UCSD-AML1 (cell line): Measurements from ENCODE around the gene AP3M1.

Experiments used
- DNase-seq: peaks from one replicate; lab custom pipeline; 2025; ENCODE audit not compliant: unreplicated experiment; lab: John Stamatoyannopoulos, UW

AP3M1 gene

DNA sequence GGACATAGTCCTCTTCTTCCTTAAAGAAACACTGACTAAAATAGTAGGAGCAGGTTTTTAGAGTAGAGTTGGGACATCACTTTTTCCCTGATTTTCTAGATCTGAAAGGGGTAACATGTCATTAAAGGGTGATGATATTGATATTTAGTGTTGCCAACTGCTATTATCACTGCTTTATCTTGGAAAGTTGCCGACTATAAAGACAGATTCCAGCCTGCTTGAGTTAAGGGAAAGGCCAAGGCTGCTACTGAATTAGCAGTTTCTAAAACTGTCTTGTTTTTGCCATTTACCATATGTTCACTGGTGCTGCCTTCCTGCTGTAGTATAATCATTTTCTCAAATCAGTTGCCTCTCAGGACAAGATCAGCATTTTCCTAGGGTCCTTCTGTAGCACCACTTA is 29.7 kb downstream of the AP3M1 start:
- no peak for DNase-seq

GRCh38 chr10:74118804-74119203 is 31.8 kb downstream of the AP3M1 start:
- DNase-seq = no peak

DNA sequence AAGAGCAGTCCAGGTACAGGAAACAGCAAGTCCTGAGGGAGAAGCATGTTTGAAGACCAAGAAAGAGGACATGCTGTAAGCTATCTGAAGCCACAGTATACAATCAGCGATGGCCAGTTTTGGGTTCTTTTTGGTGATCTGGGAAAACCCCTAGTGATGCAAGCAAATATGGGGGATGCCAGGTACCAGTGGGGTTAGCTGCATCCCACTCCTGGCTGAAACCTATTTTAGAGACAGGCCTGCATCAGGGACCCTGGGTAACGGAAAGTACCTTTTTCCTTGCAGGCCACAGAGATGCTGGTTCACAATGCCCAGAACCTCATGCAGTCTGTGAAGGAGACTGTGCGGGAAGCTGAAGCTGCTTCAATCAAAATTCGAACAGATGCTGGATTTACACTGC is 32.9 kb downstream of the AP3M1 start:
- no peak for DNase-seq

DNA sequence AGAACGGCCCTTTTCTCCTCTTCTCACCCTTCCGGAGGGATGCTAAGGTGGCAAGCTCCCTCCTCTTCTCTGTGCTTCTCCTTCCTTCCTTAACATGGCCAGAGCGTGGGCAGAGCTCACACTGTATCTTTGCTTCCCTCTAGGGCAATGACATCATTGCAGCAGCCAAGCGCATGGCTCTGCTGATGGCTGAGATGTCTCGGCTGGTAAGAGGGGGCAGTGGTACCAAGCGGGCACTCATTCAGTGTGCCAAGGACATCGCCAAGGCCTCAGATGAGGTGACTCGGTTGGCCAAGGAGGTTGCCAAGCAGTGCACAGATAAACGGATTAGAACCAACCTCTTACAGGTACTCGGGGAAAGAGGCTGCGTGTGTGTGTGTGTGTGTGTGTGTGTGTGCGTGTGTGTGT is 36.6 kb downstream of the AP3M1 start:
- DNase-seq = no peak

DNA sequence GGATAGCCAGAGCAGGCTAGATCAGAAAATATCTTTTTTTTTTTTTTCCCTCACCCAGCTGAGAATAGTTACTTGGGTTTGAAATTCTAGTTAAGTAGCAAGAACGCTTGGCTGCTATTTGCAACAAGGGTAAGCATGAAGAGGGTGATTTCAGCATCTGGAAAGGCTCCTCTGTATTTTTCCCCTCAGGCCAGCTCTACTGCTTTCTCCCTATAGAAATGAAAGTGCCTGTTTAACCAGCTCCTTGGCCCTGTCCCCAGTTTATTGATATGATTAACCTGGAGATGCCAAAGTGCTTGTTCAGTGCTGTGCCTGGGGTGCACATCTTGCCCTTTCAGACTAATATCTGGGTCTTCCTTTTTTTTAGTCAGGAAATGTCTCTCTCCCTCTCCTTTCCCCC is 37.1 kb downstream of the AP3M1 start:
- no peak for DNase-seq

DNA sequence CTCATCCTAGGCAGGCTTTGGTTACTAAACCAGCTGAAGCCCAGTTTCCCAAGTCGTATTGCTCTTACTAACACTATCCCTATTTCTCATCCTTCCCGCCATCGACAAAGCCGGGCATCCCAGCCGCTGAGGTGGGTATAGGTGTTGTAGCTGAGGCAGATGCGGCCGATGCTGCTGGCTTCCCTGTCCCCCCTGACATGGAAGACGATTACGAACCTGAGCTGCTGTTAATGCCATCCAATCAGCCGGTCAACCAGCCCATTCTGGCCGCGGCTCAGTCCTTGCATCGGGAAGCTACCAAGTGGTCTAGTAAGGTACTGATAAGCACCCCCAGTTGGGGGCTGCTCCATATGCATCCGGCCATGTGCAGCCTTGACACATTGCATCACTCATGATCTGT is 38.8 kb downstream of the AP3M1 start:
- DNase-seq = no peak

DNA sequence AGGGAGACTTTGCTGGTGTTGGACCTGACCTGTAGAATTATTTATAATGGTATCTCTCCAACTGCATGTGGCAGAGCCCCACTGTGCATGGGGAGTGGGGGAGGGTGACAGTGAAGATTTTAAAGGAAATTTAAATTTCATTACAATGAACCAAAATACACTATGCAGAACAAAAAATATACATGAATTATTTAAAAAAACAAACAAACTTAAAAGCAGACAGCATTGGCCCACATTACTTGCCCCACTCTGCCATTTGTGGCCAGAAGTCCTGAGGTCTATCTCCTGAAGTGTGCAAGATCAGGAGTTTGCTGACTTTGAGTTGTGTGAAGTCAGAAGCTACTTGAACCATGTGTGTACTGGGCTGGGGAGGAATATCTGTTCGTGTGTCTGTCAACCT is 40.5 kb downstream of the AP3M1 start:
- no peak for DNase-seq

GRCh38 chr10:74109452-74109851 is 41.2 kb downstream of the AP3M1 start:
- no peak for DNase-seq

DNA sequence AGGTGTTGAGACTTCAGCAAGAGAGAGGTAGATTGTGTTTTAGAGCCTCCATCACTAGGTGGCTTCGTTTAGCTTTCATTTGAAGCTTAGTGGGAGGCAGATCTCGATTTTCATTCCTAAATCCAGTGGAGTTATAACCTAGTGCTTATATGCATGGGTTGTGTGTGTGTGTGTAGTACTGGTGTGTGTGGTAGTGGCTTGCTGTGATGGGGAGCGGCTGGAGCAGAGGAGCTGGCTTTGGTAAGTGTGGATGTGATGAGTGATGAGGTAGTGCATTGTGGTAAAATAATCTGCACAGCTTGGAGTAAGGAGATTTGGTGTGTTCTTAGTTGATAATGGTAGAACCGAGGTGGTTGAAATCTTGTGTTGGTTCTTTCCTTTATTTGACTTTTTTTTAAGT is 43.2 kb downstream of the AP3M1 start:
- DNase-seq = no peak

DNA sequence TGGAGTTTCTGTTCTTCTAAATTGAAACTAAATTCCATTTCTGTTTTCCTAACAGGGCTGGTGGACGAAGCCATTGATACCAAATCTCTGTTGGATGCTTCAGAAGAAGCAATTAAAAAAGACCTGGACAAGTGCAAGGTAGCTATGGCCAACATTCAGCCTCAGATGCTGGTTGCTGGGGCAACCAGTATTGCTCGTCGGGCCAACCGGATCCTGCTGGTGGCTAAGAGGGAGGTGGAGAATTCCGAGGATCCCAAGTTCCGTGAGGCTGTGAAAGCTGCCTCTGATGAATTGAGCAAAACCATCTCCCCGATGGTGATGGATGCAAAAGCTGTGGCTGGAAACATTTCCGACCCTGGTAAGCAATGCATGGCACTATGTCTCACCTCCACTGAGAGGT is 45.6 kb downstream of the AP3M1 start:
- no peak for DNase-seq

DNA sequence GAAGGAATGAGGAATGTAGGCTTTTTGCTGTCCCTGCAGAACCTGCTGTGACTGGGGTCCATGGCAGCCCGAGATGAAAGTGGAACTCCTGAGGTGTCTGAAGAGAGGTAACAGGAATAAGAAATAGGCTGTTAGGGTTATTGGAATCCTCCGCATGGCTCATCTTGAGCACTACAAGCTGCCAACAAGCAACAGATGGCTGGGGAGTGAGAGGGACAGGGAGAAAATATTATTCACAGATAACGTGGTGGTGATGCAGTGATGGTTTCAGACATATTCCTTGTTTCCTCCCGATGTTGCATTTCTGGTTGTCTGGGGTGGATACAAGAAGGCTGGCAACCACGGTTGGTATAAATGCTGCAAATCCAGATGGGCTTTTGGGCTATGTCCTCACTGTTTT is 46.1 kb downstream of the AP3M1 start:
- no peak for DNase-seq

- DNase-seq = no peak
These were observed 46.9 kb downstream of the AP3M1 start for GRCh38 chr10:74103560-74104258.

DNA sequence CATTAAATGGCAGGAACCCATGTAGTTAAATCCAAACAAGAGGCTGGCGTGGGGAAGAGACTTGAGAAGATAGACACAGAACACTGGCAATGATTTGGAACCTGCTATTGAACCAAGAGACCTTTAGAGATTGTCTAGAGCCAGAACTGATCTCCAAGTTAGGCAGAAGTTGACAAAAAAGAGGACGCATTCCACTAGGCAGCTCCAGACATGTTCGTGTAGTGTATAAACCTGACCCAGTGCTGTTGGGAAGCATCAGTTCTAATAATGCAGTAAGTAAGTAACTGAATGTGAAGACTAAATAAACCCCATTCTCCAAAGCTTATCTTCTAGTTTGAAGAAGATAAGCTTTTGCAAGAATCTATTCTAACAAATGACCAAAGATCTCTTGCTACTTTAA is 50.8 kb downstream of the AP3M1 start:
- DNase-seq = no peak

DNA sequence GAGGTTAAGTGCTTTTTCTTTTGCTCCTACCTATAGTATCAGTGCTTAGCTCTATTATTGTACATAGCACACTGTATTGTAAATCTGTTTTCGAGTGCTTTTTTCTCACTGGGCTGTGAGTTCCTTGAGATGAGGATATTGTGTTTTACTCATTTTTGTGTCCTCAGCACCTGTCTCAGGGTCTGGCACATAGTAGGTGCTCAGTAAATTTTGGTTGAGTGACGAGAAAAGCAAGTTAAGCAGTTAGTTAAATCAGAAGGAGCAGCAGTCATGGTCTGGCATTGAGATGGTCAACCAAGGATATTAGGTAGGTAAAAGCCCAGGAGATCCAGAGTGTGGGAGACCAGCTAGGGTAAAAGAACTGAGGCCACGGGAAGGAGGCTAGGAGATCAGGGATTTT is 51.2 kb downstream of the AP3M1 start:
- no peak for DNase-seq

GRCh38 chr10:74097776-74098175 is 52.9 kb downstream of the AP3M1 start:
- DNase-seq = no peak

DNA sequence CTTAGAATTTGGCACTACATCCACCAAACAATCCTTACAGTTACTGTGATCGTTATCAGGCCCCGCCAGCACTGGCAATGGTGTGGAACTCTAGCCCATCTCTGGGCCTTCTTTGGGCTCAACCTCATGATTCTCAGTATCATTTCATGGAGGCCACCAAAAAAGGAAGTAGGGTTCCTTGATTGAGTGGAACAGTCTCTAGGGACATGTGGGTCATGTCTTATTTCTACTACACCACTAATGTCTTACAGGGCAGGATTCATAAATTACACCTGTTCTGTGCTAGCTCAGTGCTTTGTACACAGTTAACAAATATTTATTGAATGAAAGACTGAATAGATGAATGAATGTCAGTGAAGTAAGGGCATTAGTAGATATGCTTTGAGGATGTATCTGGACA is 53.9 kb downstream of the AP3M1 start:
- DNase-seq = no peak

DNA sequence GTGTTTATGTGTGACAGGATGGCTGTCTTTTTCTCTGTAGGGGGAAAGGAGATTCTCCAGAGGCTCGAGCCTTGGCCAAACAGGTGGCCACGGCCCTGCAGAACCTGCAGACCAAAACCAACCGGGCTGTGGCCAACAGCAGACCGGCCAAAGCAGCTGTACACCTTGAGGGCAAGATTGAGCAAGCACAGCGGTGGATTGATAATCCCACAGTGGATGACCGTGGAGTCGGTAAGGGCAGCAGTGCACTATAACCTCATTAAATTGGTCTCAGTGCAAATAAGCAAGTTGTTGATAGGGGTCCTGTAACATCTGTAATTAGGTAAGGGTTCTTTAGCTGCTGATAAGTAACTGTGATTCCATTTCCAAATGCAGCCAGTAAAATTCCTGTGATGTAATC is 56.4 kb downstream of the AP3M1 start:
- DNase-seq = no peak

DNA sequence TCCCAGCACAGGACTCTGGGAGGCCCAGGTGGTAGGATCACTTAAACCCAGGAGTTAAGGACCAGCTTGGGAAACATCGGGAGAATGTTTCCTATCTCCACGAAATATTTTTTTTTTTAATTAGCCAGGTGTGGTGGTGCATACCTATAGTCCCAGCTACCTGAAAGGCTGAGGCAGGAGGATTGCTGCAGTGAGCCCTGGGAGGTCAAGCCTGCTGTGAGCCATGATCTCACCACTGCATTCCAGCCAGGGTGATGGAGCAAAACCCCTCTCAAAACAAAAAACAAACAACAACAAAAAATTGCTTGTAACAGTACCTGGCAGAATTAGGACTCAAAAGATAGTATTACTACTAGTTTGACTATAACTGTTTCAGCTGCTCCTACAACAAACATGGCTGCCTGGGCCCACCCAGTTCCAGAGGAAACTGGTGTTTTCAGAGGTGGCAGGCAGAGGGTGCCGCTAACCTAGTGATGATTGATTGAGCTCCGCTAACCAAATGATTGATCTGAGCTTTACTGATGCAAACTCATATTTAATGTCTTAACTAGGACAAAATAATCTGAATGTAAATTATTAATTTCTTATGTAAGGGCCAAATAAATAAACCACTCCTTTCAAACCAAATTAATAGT is 57.0 kb downstream of the AP3M1 start:
- no peak for DNase-seq

DNA sequence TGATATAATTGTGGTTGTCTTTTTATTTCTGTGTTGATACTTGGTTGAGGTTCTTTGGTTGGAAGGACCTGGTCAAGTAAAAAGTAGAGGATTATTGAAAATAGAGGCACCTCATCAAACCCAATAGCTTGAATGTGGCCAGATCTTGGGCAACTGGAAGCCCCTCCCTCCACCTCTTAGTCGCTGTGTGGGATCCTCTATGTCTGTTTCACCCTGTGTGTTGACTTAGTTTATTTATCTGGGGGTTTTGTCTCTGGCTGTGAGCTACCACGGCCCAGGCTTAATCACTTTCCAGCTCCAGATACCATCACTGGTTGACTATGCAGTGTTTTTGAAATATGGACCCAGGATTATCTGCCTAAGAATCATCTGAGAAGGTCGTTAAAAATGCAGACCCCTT is 58.3 kb downstream of the AP3M1 start:
- no peak for DNase-seq

DNA sequence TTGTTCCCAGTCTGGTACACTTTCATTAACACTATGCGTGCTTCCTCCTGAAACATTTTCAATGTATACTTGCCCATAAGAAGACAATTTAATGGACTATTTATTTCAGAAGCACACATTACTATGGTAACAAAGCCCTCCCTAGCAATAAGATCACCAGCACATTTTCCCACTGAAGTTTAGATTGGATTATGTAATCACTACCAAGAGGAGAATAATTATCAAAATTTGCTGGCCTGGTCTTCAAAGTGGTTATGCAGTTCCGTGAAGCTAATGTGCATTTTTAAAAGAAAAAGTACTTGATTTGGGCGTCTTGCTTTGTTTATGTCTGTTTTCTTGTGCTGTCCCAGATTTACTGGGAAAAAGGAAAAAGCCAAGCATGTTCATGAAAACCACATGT is 61.9 kb downstream of the AP3M1 start:
- no peak for DNase-seq

- no peak for DNase-seq
These were observed 64.3 kb downstream of the AP3M1 start for GRCh38 chr10:74086317-74086716.

DNA sequence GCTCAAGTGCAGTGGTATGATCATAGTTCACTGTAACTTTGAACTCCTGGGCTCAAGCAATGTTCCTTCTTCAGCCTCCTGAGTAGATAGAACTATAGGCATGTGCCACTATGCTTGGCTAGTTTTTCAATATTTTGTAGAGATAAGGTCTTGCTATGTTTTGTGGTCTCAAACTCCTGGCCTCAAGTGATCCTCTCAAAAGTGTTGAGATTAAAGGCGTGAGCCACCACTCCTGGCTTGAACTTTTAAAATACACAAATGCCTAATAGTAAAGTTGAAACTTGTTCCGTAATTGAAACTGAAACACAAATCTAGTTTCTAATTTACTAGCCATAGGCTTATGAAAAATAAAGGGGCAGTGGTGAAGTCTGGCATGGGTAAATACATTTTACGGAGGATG is 65.7 kb downstream of the AP3M1 start:
- no peak for DNase-seq

- no peak for DNase-seq
These were observed 67.3 kb downstream of the AP3M1 start for GRCh38 chr10:74083304-74083703.
